Middle frontal gyrus (tissue), 1 donor: ENCODE results near the gene TAF11L5.
"Not testable (repeated sequence)": the region's sequence is repeated elsewhere in the genome, so short reads cannot be mapped to it uniquely, and the experiment has no call there.

ENCODE experiments used
- DNase-seq: peaks from one replicate; pipeline ENCODE4 v3.0.0-alpha.2; 2015; ENCODE audit warnings: low spot score; ENCODE audit errors: extremely low spot score

TAF11L5 gene

DNA sequence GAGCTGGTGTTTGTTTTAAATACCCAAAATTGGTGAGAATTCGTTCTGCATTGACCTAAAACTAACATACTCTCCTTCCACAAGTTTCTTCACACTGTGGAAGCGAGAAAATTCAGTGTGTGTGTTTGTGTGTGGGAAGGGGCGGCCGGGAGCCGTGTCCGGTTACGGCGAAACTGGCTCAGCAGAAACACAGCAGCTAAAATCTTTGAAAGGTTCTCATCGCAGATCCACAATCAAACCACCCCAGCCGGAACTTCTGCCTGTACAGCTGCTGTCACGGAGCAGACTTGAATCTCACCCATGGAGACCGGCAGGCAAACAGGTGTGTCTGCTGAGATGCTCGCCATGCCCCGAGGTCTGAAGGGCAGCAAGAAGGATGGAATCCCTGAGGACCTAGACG lies at the start of gene TAF11L5:
TSS of gene TAF11L5 (plus strand) at position 301 of the 400 bp plus-strand sequence.
- DNase-seq = not testable (repeated sequence)

GRCh38 chr5:17477043-17477442 lies 48.0 kb upstream of the TAF11L5 start:
- DNase-seq = no peak

- no peak for DNase-seq
Measured at GRCh38 chr5:17477573-17478265, 47.3 kb upstream of the TAF11L5 start.

GRCh38 chr5:17481378-17481777 lies 43.7 kb upstream of the TAF11L5 start:
- no peak for DNase-seq

DNA sequence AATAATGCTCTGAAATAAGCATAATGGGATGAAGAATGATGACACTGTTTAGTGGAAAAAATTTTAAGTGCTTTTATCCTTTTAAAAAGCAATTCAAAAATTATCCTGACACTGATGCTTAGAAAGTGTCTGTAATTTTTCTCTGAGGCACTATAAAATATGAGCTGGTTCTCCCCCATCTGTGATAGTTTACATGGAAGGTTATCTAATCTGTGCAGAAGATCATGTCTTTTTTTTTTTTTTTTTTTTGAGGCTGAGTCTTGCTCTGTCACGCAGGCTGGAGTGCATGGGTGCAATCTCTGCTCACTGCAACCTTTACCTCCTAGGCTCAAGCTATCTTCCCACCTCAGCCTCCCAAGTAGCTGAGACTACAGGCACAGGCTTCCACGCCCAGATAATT lies 42.2 kb upstream of the TAF11L5 start:
- no peak for DNase-seq

DNA sequence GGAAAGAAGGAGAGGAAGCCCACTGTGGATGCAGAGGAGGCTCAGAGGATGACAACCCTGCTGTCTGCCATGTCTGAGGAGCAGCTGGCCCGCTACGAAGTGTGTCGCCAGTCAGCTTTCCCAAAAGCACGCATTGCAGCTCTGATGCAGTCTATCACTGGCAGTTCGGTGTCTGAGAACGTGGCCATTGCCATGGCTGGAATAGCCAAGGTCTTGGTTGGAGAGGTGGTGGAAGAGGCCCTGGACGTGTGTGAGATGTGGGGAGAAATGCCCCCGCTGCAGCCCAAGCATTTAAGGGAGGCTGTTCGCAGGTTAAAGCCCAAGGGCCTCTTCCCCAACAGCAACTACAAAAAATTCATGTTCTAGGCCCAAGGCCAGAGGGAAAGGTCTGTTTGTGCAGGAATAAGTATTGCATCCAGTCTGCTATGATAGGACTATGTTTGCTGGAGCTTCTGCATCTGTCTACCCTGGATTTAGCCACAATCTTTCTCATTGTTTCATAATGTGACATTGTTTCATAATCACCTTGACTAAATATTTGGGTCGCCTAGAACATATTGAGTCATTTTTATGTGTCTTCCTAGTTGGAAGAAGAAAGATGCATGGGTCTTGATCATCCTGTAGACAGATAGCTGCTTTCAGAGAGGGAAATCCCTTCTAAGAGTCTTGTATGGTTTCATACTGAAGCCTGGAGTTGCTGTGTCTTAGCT lies 38.4 kb upstream of the TAF11L5 start:
- DNase-seq = not testable (repeated sequence)

GRCh38 chr5:17487174-17487512 lies 37.9 kb upstream of the TAF11L5 start:
- no peak for DNase-seq

DNA sequence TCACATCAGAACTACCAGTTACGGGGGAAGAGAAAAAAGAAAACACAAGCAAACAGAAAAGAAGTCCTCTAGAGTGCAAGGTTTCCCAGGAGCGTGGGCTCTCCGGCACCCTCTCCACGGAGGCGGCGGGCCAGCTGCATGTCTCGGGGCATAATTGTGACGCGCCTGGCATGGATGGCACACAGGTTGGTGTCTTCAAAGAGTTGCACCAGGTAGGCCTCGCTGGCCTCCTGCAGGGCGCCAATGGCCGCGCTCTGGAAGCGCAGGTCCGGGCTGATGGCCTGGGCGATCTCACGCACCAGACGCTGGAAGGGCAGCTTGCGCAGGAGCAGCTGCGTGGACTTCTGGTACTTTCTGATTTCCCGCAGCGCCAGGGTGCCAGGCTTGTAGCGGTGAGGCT lies 33.8 kb upstream of the TAF11L5 start:
- not testable (repeated sequence) for DNase-seq

DNA sequence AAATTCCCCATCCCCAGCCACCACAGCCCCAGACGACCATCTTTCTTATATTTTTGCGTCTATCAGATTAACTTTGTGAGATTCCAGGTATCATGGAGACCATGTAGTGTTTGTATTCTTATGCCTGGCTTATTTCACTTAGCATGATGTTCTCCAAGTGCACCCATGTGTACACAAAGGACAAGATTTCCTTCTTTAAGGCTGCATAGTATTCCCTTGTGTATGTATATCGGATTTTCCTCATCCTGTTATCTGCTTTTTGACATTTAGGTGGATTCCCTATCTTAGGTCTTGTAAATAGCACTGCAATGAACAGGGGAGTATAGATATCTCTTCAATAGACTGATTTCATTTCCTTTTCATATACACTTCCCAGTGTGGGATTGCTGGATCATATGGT lies 32.3 kb upstream of the TAF11L5 start:
- DNase-seq = no peak

DNA sequence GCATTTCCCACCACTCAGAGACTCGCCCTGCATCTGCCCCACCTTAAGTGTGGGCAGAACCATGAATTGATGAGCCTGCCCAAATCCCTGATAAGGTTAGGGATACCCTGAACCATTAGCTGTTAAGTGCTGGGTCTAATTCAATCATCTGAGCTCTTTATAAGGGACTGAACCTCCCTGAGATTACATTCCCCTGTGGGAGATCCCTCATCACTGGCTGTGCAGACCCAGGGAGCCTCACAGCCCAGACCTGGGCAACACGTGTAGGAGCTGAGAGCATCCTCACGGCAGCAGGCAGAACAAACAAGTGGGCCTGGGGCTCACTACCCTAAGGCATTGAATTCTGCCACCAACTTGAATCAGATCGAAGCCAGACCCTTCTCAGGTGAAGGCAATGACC lies 27.6 kb upstream of the TAF11L5 start:
- DNase-seq = no peak

- DNase-seq = not testable (repeated sequence)
Measured at GRCh38 chr5:17497931-17498330, 27.1 kb upstream of the TAF11L5 start, which contains the start of gene TAF11L2. TAF11L2 (plus strand) TSS chr5:17498231.

DNA sequence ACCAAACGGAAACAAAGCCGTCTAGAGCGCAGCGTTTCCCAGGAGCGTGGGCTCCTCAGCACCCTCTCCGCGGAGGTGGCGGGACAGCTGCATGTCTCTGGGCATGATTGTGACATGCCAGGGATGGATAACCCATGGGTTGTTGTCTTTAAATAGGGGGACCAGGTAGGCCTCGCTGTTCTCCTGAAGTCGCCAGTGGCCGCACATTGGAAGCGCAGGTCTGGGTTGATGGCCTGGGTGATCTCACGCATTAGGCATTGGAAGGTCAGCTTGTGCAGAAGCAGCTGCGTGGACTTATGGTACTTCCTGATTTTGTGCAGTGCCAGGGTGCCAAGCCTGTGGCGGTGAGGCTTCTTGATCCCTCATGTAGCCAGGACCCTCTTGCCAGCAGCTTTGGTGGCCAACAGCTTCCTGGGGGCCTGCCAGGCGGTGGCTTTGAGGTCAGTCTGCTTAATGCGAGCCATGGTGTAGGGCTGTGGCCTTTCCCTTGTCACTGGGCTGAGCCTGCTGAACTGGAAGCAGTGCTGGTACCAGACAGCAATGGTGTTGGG lies 13.2 kb upstream of the TAF11L5 start:
- DNase-seq = no peak

DNA sequence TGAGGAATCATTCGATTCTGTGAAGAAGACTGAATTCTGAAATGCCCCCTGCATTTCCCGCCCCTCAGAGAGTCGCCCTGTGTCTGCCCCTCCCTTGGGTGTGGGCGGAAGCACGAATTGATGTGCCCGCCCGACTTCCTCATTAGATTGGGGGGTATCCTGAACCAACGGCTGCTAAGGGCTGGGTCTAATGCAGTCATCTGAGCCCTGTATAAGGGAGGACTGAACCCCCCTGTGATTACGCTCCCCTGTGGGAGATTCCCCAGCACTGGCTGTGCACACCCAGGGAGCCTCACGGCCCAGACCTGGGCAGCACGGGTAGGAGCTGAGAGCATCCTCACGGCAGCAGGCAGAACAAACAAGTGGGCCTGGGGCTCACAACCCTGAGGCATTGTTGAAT lies 7.5 kb upstream of the TAF11L5 start:
- DNase-seq = not testable (repeated sequence)

DNA sequence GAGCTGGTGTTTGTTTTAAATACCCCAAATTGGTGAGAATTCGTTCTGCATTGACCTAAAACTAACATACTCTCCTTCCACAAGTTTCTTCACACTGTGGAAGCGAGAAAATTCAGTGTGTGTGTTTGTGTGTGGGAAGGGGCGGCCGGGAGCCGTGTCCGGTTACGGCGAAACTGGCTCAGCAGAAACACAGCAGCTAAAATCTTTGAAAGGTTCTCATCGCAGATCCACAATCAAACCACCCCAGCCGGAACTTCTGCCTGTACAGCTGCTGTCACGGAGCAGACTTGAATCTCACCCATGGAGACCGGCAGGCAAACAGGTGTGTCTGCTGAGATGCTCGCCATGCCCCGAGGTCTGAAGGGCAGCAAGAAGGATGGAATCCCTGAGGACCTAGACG lies 7.0 kb upstream of the TAF11L5 start, which contains the start of gene TAF11L3:
TSS of gene TAF11L3 (plus strand) at position 301 of the 400 bp plus-strand sequence.
- not testable (repeated sequence) for DNase-seq

GRCh38 chr5:17519508-17519907 lies 5.5 kb upstream of the TAF11L5 start:
- DNase-seq = not testable (repeated sequence)

DNA sequence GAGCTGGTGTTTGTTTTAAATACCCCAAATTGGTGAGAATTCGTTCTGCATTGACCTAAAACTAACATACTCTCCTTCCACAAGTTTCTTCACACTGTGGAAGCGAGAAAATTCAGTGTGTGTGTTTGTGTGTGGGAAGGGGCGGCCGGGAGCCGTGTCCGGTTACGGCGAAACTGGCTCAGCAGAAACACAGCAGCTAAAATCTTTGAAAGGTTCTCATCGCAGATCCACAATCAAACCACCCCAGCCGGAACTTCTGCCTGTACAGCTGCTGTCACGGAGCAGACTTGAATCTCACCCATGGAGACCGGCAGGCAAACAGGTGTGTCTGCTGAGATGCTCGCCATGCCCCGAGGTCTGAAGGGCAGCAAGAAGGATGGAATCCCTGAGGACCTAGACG lies 3.5 kb upstream of the TAF11L5 start, which contains the start of gene TAF11L4:
TSS of gene TAF11L4 (plus strand) at position 301 of the 400 bp plus-strand sequence.
- DNase-seq = not testable (repeated sequence)

DNA sequence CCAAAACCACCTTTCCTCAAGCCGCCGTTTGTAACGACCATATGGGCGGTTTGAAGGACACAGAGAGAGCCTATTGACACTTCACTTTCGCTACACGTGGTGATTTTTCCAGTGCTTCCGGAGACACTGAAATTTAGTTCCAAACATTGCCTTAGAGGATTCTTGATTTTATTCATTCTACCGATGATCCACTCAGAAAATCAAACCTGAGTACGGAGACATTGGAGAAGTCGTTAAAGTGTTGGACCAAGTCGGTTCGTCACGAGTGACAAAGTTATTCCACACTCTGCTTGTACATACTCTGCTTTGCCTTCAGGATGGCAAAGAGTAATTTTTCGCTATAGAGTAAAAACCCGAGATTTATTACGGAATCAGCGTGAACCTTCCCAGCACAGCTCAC lies 1.5 kb downstream of the TAF11L5 start:
- not testable (repeated sequence) for DNase-seq

GRCh38 chr5:17528369-17528768 lies 3.3 kb downstream of the TAF11L5 start, which contains the start of gene TAF11L6:
TAF11L6 (plus strand) TSS chr5:17528669.
- not testable (repeated sequence) for DNase-seq
